ENCODE results near the gene TRIO.

GRCh38 chr5:14506140-14506538 is 363.0 kb downstream of the TRIO start:
- no peak for TF ChIP-seq CTCF (IDR thresholded peaks at IDR 0.05)
- no peak for TF ChIP-seq POLR2A (IDR thresholded peaks at IDR 0.05)
